Stimulated activated CD4-positive, alpha-beta T cell treated with anti-CD3 and anti-CD28 coated beads, Interleukin-12 subunit alpha, Interleukin-12 subunit beta, amount 100 ng/mL, for 48 hours (primary cell): ENCODE results near the gene RABGEF1.
A peak's percentile ranks its signal among the peaks of the same experiment; 100 is the strongest.
"Not testable (repeated sequence)": the region's sequence is repeated elsewhere in the genome, so short reads cannot be mapped to it uniquely, and the experiment has no call there.

Source experiments
- DNase-seq, 3 donors: peaks; one replicate each; pipeline ENCODE4 v3.0.0-alpha.2; 2020; ENCODE audit warnings: low read depth in 2 of 3, low spot score in 1 of 3

RABGEF1 gene

DNA sequence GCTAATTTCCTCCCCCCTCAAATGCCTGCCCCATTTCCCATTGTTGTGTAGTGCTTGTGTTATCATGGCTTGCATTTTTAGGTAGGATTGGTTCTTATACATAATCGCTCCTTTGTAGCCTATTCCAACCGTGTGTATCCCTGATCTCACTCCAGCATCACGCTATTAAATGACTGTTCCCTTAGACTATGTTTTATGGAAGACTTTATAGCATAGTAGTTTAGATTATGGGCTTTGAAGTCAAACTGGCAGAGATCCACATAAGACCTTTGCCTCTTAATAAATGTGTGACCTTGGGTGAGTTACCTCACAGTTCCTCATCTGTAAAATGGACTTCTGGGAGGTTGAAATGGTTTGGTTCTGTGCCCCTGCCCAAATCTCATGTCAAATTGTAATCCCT lies 5.4 kb upstream of the RABGEF1 start:
- no peak for DNase-seq

GRCh38 chr7:66735850-66736249 lies 4.7 kb upstream of the RABGEF1 start:
- no peak for DNase-seq

DNA sequence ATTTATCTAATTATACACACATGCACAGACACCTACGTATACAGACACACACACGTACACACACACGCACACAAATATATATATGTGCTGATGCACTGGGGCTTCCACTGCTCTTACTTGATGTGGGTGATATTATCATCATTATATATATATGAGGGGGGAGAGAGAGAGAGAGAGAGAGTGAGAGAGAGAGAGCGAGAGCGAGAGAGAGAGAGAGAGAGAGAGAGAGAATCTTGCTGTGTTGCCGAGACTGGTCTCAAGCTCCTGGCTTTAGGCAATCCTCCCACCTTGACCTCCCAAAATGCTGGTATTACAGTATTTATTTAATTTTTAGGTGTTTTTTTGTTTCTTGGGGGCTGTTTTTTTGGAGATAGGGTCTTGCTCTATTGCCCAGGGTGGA lies 3.6 kb upstream of the RABGEF1 start:
- no peak for DNase-seq

GRCh38 chr7:66737667-66738066 lies 2.9 kb upstream of the RABGEF1 start:
- no peak for DNase-seq

- DNase-seq: no peak
Observed at GRCh38 chr7:66739477-66739876, 1.1 kb upstream of the RABGEF1 start.

DNA sequence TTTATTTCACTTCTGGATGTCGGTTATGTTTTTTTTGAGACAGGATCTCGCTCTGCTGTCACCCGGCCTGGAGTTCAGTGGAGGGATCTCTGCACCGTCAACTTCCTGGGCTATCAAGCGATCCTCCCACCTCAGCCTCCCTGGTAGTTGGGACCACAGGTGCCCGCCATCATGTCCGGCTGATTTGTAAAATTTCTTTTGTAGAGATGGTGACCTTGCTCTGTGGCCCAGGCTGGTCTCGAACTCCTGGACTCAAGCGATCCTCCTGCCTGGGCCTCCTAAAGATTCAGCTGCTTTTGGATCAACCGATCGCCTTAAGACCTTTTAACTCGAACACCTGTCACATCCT lies 606 bp upstream of the RABGEF1 start:
- peak in 1 of 3 donors; percentile 5 for DNase-seq

- DNase-seq: peak; percentile 8 to 34 (median 14)
Observed at GRCh38 chr7:66740980-66741709, 612 bp downstream of the RABGEF1 start.

DNA sequence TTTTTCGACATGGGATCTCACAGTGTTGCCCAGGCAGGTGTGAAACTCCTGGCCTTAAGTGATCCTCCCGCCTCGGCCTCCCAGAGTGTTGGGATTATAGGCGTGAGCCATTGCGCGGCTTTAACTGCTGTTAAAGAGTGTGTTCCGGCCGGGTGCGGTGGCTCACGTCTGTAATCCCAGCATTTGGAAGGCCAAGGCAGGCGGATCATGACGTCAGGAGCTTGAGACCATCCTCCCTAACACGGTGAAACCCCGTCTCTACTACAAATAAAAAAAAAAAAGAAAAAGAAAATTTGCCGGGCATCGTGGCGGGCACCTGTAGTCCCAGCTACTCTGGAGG lies 1.1 kb downstream of the RABGEF1 start:
- no peak for DNase-seq

- DNase-seq: not testable (repeated sequence)
Observed at GRCh38 chr7:66742298-66742697, 1.8 kb downstream of the RABGEF1 start.

DNA sequence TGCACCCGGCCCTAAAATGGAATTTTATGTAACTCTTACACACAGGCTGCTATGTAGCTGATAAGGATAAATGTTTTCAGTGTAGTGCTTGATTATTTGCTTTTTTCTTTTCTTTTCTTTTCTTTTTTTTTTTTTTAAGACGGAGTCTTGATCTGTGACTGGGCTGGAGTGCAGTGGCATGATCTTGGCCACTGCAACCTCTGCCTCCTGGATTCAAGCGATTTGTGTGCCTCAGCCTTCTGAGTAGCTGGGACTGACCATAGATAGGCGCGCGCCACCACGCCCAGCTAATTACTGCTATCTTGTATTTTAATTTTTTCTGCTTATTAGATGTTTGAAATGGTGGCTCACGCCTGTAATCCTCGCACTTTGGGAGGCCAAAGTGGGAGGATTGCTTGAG lies 3.4 kb downstream of the RABGEF1 start:
- no peak for DNase-seq

DNA sequence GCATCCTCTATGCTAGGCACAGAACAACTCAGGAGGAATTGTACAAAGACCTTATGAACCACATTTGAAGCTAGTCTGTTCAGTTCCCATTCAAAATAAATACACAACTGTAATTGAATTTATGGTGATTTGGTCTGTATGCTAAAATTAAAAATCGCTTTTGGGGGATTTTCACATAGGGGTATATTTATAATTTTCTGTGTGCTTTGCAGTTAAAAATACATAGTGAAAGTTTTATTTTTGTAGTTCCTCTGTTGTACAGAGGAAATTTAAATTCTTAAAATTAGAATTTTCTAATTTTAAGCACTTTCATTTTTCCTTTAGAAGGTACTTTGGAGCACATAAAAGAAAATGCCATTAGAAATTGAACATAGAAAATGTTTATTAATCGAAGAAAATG lies 6.9 kb downstream of the RABGEF1 start:
- DNase-seq: no peak

GRCh38 chr7:66747881-66748511 lies 7.5 kb downstream of the RABGEF1 start:
- no peak for DNase-seq

DNA sequence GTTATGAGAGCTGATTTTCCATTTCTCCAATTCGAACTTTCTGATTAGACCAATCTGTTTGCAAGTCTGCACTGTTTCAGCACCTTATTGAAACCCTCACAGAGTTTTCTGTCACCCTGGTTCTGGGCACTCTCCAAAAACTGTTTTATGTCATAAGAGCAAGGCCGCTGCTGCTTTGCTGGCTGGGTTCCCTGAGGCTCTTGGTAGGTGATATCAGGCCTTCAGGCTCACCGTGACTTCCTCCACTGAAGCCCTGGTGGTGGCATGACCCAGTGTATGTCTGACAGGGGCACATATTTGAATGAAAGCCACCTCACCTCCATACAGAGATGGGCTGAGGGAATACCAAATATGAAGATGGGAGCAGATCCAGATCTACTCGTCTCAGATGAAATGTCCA lies 8.3 kb downstream of the RABGEF1 start:
- DNase-seq: no peak

DNA sequence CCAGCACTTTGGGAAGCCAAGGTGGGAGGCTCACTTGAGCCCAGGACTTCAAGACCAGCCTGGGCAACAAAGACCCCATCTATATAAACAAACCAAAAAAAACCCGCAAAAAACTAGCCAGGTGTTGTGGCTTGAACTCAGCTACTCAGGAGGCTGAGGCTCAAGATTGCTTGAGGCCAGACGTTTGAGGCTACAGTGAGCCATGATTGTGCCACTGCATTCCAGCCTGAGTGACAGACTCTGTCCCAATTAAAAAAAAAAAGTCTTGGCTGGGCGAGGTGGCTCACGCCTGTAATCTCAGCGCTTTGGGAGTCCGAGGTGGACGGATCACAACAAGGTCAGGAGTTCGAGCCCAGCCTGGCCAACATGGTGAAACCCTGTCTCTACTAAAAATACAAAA lies 11.4 kb downstream of the RABGEF1 start:
- DNase-seq: no peak

DNA sequence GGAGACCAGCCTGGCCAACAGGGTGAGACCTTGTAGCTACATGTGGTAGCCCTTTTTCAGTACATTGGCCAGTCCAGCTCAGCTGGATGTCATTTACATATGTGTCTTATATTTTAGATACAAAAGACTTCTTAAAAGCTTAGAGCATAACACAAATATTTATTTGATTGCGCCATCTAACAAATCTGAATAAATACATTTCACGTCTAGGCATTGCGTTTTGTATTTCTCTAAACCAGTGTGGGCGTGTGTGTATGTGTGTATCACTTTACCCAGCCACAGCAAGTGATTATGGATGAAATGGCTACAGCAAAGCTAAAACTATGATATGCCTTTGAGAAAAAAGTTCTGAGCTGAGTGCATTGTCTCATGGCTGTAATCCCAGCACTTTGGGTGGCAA lies 14.0 kb downstream of the RABGEF1 start:
- DNase-seq: no peak

DNA sequence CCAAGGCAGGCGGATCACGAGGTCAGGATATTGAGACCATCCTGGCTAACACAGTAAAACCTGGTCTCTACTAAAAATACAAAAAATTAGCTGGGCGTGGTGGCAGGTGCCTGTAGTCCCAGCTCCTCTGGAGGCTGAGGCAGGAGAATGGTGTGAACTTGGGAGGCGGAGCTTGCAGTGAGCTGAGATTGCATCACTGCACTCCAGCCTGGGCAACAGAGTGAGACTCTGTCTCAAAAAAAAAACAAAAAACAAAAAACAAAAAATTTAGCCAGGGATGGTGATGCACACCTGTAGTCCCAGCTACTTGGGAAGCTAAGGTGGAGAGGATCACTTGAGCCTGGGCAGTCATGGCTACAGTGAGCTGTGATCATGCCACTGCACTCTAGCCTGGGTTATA lies 14.5 kb downstream of the RABGEF1 start:
- not testable (repeated sequence) for DNase-seq

GRCh38 chr7:66756227-66756626 lies 15.7 kb downstream of the RABGEF1 start:
- not testable (repeated sequence) for DNase-seq

GRCh38 chr7:66756889-66757288 lies 16.4 kb downstream of the RABGEF1 start:
- DNase-seq: no peak

DNA sequence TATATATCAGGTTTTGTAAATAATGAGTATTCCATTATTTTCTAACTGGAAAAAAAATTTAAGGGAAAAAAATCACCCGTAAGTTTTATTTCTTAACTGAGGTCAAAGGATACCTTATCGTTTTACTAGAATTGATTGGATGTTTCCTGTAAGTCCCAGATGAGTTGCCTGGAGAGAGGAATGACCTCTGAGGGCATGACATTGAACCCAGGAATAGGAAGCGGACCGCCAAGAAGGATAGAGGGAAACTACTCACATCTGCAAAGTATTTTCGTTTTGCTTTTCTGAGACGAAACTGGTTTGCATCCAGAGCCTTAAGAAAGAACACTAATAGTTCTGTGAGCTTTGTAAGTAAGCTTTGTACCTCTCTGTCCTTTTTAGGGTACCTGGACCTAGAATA lies 17.4 kb downstream of the RABGEF1 start:
- no peak for DNase-seq

DNA sequence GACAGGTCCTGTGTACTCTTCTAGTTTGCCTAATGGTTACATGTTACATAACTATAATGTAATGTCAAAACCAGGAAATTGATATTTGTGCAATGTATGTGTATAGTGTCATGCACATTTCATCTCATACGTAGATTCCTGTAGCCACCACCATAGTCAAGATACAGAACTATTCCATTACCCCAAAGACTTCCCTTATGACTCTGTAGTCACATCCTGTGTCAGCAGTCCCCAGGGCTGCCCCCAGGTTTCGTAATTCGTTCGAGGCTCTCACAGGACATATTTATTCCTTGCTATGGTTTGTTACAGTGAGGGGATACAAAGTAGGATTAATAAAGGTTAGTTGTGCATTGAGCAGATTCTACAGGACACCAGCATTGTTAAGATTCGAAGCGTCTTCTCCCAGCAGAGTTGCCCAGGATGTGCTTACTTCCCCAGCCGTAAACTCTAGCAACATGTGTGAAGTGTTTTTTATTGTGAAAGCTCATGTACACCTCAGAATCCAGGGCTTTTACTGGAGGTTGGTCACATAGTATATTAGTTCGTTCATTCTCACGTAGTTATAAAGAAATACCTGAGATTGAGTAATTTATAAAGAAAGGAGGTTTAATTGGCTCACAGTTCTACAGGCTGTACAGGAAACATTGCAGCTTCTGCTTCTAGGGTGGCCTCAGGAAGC lies 18.6 kb downstream of the RABGEF1 start:
- DNase-seq: peak; percentile 10 to 17 (median 16)

DNA sequence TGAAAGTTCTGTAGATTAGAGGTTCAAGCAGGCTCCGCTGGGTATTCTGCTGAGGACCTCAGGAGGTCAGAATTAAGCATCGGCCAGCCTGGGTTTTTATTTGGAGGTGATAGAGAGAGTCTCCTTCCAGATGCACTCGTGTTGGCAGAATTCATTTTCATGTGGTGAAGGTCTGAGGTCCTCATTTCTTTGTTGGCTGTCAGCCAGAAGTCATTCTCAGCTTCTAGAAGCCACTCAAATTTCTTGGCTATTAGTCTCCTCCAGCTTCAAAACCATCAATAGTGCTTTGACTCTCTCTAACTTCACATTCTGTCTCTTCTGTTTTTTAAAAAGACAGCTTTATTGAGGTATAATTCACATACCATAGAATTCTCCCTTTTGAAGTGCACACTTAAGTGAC lies 22.6 kb downstream of the RABGEF1 start:
- not testable (repeated sequence) for DNase-seq

DNA sequence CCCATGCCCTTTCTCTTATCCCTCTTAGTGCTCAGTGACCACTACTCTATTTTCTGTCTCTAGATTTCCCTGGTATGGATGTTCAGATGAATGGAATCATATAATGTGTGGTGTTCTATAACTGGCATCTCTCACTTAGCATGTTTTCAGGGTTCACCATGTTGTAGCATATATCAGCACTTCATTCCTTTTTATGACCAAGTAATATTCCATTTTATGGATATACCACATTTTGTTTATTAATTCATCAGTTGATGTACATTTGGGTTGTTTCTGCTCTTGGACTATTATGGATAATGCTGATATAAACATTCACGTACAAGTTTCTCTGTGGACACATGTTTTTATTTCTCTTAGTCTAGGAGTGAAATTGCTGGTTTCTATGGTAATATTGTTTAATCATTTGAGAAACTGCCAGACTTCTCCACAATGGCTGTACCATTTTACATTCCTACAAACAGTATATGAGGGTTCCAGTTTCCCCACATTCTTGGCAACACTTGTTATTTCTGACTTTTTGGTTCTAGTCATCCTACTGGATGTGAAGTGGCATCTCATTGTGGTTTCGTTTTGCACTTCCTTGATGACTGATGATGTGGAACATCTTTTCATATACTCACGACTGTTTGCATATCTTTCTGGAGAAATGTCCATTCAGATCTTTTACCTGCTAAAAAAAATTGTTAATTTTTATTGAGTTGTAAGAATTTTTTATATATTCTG lies 23.3 kb downstream of the RABGEF1 start:
- DNase-seq: not testable (repeated sequence)
